Measurements from ENCODE around the gene SEMA6D. TPM values are rescaled to one million over a fixed set of nuclear protein-coding genes. Genes with fewer than 3 reads are reported as not detected.

Gene SEMA6D
- polyA plus RNA-seq, 1 of the 3 experiments (the other 2 are of a cell fraction) = 0.30 TPM

- H4K20me1 ChIP-seq (ENCODE audit: insufficient read depth) = no peaks in the 10 kb centered on the region
- TF ChIP-seq MEF2A (IDR thresholded peaks at IDR 0.05; ENCODE audit: borderline replicate concordance, low read depth) = no peak
- no peaks in the 10 kb centered on the region for H3K9me3 ChIP-seq
- H3K27me3 ChIP-seq (ENCODE audit: insufficient read depth) = no peaks in the 10 kb centered on the region
- no peak overlapping the region for H3K4me3 ChIP-seq (ENCODE audit: low read depth in 2 of 2, low read length in 1 of 2)
- no peak overlapping the region for H3K9ac ChIP-seq
- H3K4me1 ChIP-seq (ENCODE audit: control insufficient read depth in 1 of 2, insufficient read depth in 2 of 2, low read depth in 1 of 2, low read length in 1 of 2) = no peaks in the 10 kb centered on the region
- H3F3A ChIP-seq (replicated peaks; ENCODE audit: insufficient read depth) = no peaks in the 10 kb centered on the region
- H2AFZ ChIP-seq (ENCODE audit: low read depth) = no peak overlapping the region
- H3K9me2 ChIP-seq = no peaks in the 10 kb centered on the region
- ChIA-PET POLR2A (no interaction called here), CTCF (no interaction called here)
- no peak overlapping the region for H3K27ac ChIP-seq (ENCODE audit: low read depth in 2 of 2, low read length in 1 of 2)
- H3K36me3 ChIP-seq (replicated peaks in 1 of 2; ENCODE audit: control insufficient read depth in 1 of 2, insufficient read depth in 2 of 2, low read length in 1 of 2) = no peaks in the 10 kb centered on the region
- no peak for DNase-seq
- H3K4me2 ChIP-seq = no peak overlapping the region
- H3K79me2 ChIP-seq (ENCODE audit: insufficient read depth) = no peaks in the 10 kb centered on the region
- WGBS (ENCODE audit: low lambda C conversion rate) = 63% methylated on average over 6 of the region's 6 CpGs
Observed at GRCh38 chr15:47773143-47773542, 55.8 kb downstream of the SEMA6D start.

DNA sequence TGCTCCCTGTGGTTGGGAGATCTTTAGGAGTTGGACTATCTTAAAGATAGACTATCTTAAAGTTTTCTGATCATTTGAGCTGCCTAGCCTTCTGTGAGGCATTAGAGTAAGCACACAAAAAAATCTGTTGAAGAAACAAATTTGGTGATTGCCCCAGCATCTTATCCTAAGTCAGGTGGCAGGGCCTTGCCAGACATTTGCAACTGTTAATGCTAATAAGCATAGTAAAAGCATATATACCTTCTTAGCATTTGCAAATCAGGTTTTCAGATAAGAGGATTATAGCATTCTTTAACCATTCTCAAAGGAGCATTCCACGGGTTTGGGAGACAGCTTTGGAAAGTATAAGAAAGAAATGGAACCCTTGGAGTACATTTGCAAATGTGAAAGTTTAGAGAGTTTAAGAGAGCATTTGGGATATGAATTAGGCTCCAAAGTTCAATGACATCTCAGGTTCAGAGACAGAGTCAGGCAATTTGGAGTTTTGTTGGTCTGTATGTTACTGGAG is 61.0 kb downstream of the SEMA6D start:
- Histone ChIP-seq H3K79me2 (ENCODE audit: insufficient read depth) (no peaks in the 10 kb centered on the region), H2AFZ (ENCODE audit: low read depth) (no peak overlapping the region), H3K4me2 (no peak overlapping the region), H3F3A (replicated peaks; ENCODE audit: insufficient read depth) (no peaks in the 10 kb centered on the region), H3K36me3 (replicated peaks in 1 of 2; ENCODE audit: control insufficient read depth in 1 of 2, insufficient read depth in 2 of 2, low read length in 1 of 2) (no peaks in the 10 kb centered on the region), H4K20me1 (ENCODE audit: insufficient read depth) (no peaks in the 10 kb centered on the region), H3K27me3 (ENCODE audit: insufficient read depth) (no peaks in the 10 kb centered on the region), H3K9ac (no peak overlapping the region), H3K9me2 (no peaks in the 10 kb centered on the region), H3K4me1 (ENCODE audit: control insufficient read depth in 1 of 2, insufficient read depth in 2 of 2, low read depth in 1 of 2, low read length in 1 of 2) (no peaks in the 10 kb centered on the region), H3K9me3 (no peaks in the 10 kb centered on the region), H3K27ac (ENCODE audit: low read depth in 2 of 2, low read length in 1 of 2) (no peak overlapping the region), H3K4me3 (ENCODE audit: low read depth in 2 of 2, low read length in 1 of 2) (no peak overlapping the region)
- ChIA-PET POLR2A (no interaction called here), CTCF (interaction anchor here (0.7 to 1.3 kb wide), 2 partner anchors 12 to 28 kb away, joined by 3 to 4 read pairs; no protein-coding TSS in a partner anchor)
- DNase-seq = no peak
- TF ChIP-seq TCF12 (IDR thresholded peaks at IDR 0.05) = no peak
- no peak for TF ChIP-seq JUND (IDR thresholded peaks at IDR 0.05)
- TF ChIP-seq YY1 (IDR thresholded peaks at IDR 0.05; ENCODE audit: low read depth) = no peak
- TF ChIP-seq MEF2A (IDR thresholded peaks at IDR 0.05; ENCODE audit: borderline replicate concordance, low read depth) = no peak
- no peak for TF ChIP-seq GATA2 (CRISPR knock-in tag; IDR thresholded peaks at IDR 0.05)
- TF ChIP-seq FOXM1 (IDR thresholded peaks at IDR 0.05; ENCODE audit: low read depth) = no peak
- no peak for TF ChIP-seq FOSL2 (IDR thresholded peaks at IDR 0.05; ENCODE audit: borderline replicate concordance, low read depth)
- TF ChIP-seq PBX3 (IDR thresholded peaks at IDR 0.05) = no peak
- WGBS (ENCODE audit: low lambda C conversion rate) = 17% methylated on average over 1 of the region's 1 CpG

DNA sequence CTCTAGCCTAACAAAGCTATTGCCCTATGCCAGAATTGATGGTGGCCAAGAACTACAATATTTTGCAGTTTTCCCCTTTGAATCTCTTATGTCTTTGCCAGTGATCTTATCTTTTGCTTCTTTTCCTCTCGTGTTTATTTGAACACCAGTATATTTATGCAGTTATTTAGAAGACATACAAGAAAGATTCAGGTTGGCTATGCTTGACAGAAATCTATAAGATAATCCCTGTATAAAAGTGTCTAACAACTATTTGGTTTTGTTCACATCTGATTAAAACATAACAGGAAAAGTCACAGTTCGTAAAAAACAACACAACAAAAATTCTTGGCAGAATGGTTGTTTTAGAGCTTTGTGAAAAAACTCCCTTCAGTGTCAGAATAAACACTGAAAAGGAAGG is 63.7 kb downstream of the SEMA6D start:
- Histone ChIP-seq H3K36me3 (replicated peaks in 1 of 2; ENCODE audit: control insufficient read depth in 1 of 2, insufficient read depth in 2 of 2, low read length in 1 of 2) (no peaks in the 10 kb centered on the region), H3K4me2 (no peak overlapping the region), H3K9me3 (no peaks in the 10 kb centered on the region), H2AFZ (ENCODE audit: low read depth) (no peak overlapping the region), H4K20me1 (ENCODE audit: insufficient read depth) (no peaks in the 10 kb centered on the region), H3K9ac (no peak overlapping the region), H3F3A (replicated peaks; ENCODE audit: insufficient read depth) (no peaks in the 10 kb centered on the region), H3K9me2 (no peaks in the 10 kb centered on the region), H3K4me1 (ENCODE audit: control insufficient read depth in 1 of 2, insufficient read depth in 2 of 2, low read depth in 1 of 2, low read length in 1 of 2) (no peaks in the 10 kb centered on the region), H3K27ac (ENCODE audit: low read depth in 2 of 2, low read length in 1 of 2) (no peak overlapping the region), H3K27me3 (ENCODE audit: insufficient read depth) (no peaks in the 10 kb centered on the region; the same call in 1 of the 2 replicates), H3K79me2 (ENCODE audit: insufficient read depth) (no peaks in the 10 kb centered on the region), H3K4me3 (ENCODE audit: low read depth in 2 of 2, low read length in 1 of 2) (no peak overlapping the region)
- ChIA-PET POLR2A (no interaction called here), CTCF (interaction anchor here (0.9 to 1.0 kb wide), 4 partner anchors 13 to 208 kb away, joined by 3 read pairs; no protein-coding TSS in a partner anchor)
- no peak for DNase-seq
- 27% methylated on average over 2 of the region's 2 CpGs for WGBS (ENCODE audit: low lambda C conversion rate)
- TF ChIP-seq RFX5 (IDR thresholded peaks at IDR 0.05; ENCODE audit: low read length) (no peak), POLR2AphosphoS5 (IDR thresholded peaks at IDR 0.05; ENCODE audit: low read depth, low read length) (no peak), YY1 (IDR thresholded peaks at IDR 0.05; ENCODE audit: low read depth) (no peak), GABPA (IDR thresholded peaks at IDR 0.05; ENCODE audit: low read depth) (no peak), NFIC (IDR thresholded peaks at IDR 0.05; ENCODE audit: borderline replicate concordance) (no peak), ELF1 (IDR thresholded peaks at IDR 0.05) (no peak), USF2 (IDR thresholded peaks at IDR 0.05; ENCODE audit: borderline replicate concordance, low read depth, low read length) (no peak), TAF1 (IDR thresholded peaks at IDR 0.05; ENCODE audit: borderline replicate concordance, low read depth, low read length) (no peak), TCF12 (IDR thresholded peaks at IDR 0.05) (no peak), SIN3A (IDR thresholded peaks at IDR 0.05; ENCODE audit: borderline replicate concordance, low read depth, low read length) (no peak)
- TF ChIP-seq, protein P1, sequence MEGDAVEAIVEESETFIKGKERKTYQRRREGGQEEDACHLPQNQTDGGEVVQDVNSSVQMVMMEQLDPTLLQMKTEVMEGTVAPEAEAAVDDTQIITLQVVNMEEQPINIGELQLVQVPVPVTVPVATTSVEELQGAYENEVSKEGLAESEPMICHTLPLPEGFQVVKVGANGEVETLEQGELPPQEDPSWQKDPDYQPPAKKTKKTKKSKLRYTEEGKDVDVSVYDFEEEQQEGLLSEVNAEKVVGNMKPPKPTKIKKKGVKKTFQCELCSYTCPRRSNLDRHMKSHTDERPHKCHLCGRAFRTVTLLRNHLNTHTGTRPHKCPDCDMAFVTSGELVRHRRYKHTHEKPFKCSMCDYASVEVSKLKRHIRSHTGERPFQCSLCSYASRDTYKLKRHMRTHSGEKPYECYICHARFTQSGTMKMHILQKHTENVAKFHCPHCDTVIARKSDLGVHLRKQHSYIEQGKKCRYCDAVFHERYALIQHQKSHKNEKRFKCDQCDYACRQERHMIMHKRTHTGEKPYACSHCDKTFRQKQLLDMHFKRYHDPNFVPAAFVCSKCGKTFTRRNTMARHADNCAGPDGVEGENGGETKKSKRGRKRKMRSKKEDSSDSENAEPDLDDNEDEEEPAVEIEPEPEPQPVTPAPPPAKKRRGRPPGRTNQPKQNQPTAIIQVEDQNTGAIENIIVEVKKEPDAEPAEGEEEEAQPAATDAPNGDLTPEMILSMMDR (IDR thresholded peaks at IDR 0.05) = no peak
- TF ChIP-seq, protein P2, sequence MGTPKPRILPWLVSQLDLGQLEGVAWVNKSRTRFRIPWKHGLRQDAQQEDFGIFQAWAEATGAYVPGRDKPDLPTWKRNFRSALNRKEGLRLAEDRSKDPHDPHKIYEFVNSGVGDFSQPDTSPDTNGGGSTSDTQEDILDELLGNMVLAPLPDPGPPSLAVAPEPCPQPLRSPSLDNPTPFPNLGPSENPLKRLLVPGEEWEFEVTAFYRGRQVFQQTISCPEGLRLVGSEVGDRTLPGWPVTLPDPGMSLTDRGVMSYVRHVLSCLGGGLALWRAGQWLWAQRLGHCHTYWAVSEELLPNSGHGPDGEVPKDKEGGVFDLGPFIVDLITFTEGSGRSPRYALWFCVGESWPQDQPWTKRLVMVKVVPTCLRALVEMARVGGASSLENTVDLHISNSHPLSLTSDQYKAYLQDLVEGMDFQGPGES (IDR thresholded peaks at IDR 0.05; ENCODE audit: low read depth, low read length) = no peak

All from SK-N-SH (cell line).